ENCODE measurements around the gene PTPRG. TPM values are rescaled to one million over a fixed set of nuclear protein-coding genes. Genes with fewer than 3 reads are reported as not detected.

Gene PTPRG
- total RNA-seq, 3 donors from 2014 or later, result 28.9 to 54.7 (median 40.4) TPM

DNA sequence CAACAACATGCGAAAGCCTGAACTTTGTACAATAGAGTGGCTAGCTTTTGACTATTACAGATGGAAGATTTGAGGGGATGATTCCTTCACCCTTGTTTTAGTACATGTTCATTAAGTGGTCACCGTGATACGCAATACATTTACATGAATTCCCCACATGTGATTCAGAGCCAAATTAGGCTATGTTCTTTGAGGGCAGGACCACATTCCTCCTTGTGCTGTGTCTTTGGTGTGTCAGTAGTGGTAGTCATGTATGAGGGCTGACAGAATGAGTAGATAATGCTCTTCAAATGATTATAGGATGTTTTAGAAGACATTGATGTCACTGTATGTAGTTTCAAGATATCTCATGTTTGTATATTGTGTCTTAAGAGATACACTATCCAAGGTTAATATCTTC is 12.1 kb downstream of the PTPRG start:
- no peak for ATAC-seq
- intact Hi-C loops (cut with DNase I, micrococcal nuclease), result no loop called here
- no peaks in the 10 kb centered on the region for H3K4me1 ChIP-seq (ENCODE audit: low read depth)
- DNase-seq, result no peak
- no peaks in the 10 kb centered on the region for H3K36me3 ChIP-seq (ENCODE audit: low read depth)
- H3K4me3 ChIP-seq, result no peak overlapping the region
- H3K9me3 ChIP-seq, result no peaks in the 10 kb centered on the region
- TF ChIP-seq CTCF (IDR thresholded peaks at IDR 0.05), result no peak

GRCh38 chr3:61574854-61575253 is 13.5 kb downstream of the PTPRG start:
- intact Hi-C loops (cut with DNase I, micrococcal nuclease), result no loop called here
- Histone ChIP-seq H3K9me3 (no peaks in the 10 kb centered on the region), H3K4me1 (ENCODE audit: low read depth) (no peaks in the 10 kb centered on the region), H3K36me3 (ENCODE audit: low read depth) (no peaks in the 10 kb centered on the region), H3K4me3 (no peak overlapping the region)
- TF ChIP-seq CTCF (IDR thresholded peaks at IDR 0.05), result no peak
- ATAC-seq (no peak), DNase-seq (no peak)

GRCh38 chr3:61575893-61576292 is 14.5 kb downstream of the PTPRG start:
- no peak for DNase-seq
- no peak for TF ChIP-seq CTCF (IDR thresholded peaks at IDR 0.05)
- no peaks in the 10 kb centered on the region for H3K9me3 ChIP-seq
- H3K4me3 ChIP-seq, result no peak overlapping the region
- intact Hi-C loops (cut with DNase I, micrococcal nuclease), result no loop called here
- H3K4me1 ChIP-seq (ENCODE audit: low read depth), result no peaks in the 10 kb centered on the region
- H3K36me3 ChIP-seq (ENCODE audit: low read depth), result no peaks in the 10 kb centered on the region
- ATAC-seq, result no peak

DNA sequence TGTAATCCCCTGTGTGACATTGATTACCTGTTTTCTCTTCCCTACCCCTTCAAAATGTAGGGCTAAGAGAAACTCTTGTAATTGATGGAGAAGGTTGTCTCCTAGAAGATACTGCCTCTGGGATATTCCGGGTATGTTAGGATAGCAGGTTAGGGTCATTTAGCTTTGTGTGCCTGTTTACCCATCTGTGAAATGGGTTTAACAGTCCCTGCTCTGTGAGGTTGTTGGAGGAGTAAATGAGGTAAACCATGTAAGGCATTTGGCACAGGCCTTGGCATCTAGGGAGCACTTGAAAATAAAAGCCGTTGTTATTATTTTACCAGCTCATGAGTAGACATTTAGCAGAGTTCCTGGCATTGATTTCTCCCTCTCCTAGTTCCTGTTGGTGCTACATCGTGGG is 16.4 kb downstream of the PTPRG start:
- intact Hi-C loops (cut with DNase I, micrococcal nuclease), result no loop called here
- no peak for TF ChIP-seq CTCF (IDR thresholded peaks at IDR 0.05)
- Histone ChIP-seq H3K4me3 (no peak overlapping the region), H3K4me1 (ENCODE audit: low read depth) (no peaks in the 10 kb centered on the region), H3K36me3 (ENCODE audit: low read depth) (no peaks in the 10 kb centered on the region), H3K9me3 (no peaks in the 10 kb centered on the region)
- DNase-seq (no peak), ATAC-seq (no peak)

- no peaks in the 10 kb centered on the region for H3K36me3 ChIP-seq (ENCODE audit: low read depth)
- ATAC-seq (peak; percentile 79), DNase-seq (no peak)
- intact Hi-C loops (cut with DNase I, micrococcal nuclease), result no loop called here
- no peaks in the 10 kb centered on the region for H3K9me3 ChIP-seq
- no peak for TF ChIP-seq CTCF (IDR thresholded peaks at IDR 0.05)
- no peaks in the 10 kb centered on the region for H3K4me1 ChIP-seq (ENCODE audit: low read depth)
- no peak overlapping the region for H3K4me3 ChIP-seq
These were observed 17.4 kb downstream of the PTPRG start for GRCh38 chr3:61578667-61579367.

DNA sequence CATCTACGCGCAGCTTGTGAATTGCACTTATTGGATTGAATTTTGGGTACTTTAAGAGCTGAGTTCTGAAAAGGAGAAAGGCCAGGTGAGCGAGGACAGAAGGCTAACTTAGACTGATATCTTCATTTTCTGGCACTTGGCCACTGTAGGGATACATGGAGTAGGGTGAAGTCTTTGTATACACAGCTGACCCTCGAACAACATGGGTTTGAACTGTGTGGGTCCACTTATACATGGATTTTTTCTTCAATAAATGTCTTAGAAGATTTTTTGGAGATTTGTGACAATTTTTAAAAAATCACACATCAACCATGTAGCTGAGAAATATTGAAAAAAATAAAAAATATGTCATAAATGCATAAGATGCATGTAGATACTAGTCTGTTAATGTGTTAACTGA is 18.3 kb downstream of the PTPRG start:
- ATAC-seq (no peak), DNase-seq (no peak)
- no peaks in the 10 kb centered on the region for H3K4me1 ChIP-seq (ENCODE audit: low read depth)
- no peaks in the 10 kb centered on the region for H3K36me3 ChIP-seq (ENCODE audit: low read depth)
- no peak overlapping the region for H3K4me3 ChIP-seq
- no peaks in the 10 kb centered on the region for H3K9me3 ChIP-seq
- no peak for TF ChIP-seq CTCF (IDR thresholded peaks at IDR 0.05)
- intact Hi-C loops (cut with DNase I, micrococcal nuclease), result no loop called here

All from mucosa of descending colon (tissue), 3 donors.